NT2/D1 (cell line): Measurements from ENCODE around the gene TMEM222.
A peak's percentile ranks its signal among the peaks of the same experiment; 100 is the strongest.

Experiments used
- DNase-seq: peaks from one replicate; pipeline ENCODE4 v3.0.0-alpha.2; 2011; ENCODE audit warnings: low read depth, low spot score
- H3K27me3 ChIP-seq: 2 replicates; pipeline ENCODE4 v1.6.0; 2011; ENCODE audit warnings: mild to moderate bottlenecking; ENCODE audit not compliant: insufficient read length, insufficient read depth
- H3K36me3 ChIP-seq: 2 replicates; pipeline ENCODE4 v1.6.1; 2011; ENCODE audit warnings: mild to moderate bottlenecking, low read length, mixed read lengths; ENCODE audit not compliant: insufficient read depth, insufficient read length
- H3K4me1 ChIP-seq: 2 replicates; pipeline ENCODE4 v1.5.1; 2011; ENCODE audit not compliant: insufficient read depth, insufficient read length
- H3K4me3 ChIP-seq: 2 replicates; pipeline ENCODE4 v1.5.1; 2011; ENCODE audit warnings: low read depth; ENCODE audit not compliant: insufficient read length
- H3K9ac ChIP-seq: 2 replicates; pipeline ENCODE4 v1.6.0; 2011; ENCODE audit warnings: low read depth; ENCODE audit not compliant: insufficient read length
- H3K9me3 ChIP-seq: 2 replicates; pipeline ENCODE4 v1.5.1; 2011; ENCODE audit warnings: mild to moderate bottlenecking, low read length; ENCODE audit not compliant: insufficient read depth
- SUZ12 ChIP-seq: IDR thresholded peaks from 2 replicates; pipeline ENCODE4 v1.6.1; 2011; ENCODE audit not compliant: insufficient read length, insufficient read depth; ENCODE audit errors: extremely low read depth
- YY1 ChIP-seq: IDR thresholded peaks from 2 replicates; pipeline ENCODE4 v1.6.1; 2011; ENCODE audit not compliant: insufficient read length, insufficient read depth
- ZNF274 ChIP-seq: IDR thresholded peaks from 2 replicates; pipeline ENCODE4 v1.6.1; 2011; ENCODE audit warnings: mild to moderate bottlenecking, low read depth, low read length

TMEM222 gene

GRCh38 chr1:27367160-27367650, 45.2 kb downstream of the TMEM222 start:
- no peaks in the 10 kb centered on the region for H3K27me3 ChIP-seq
- no peak for DNase-seq
- H3K36me3 ChIP-seq: peaks cover 11% of the 10 kb centered on the region

GRCh38 chr1:27368869-27369582, 47.1 kb downstream of the TMEM222 start:
- TF ChIP-seq SUZ12 (no peak), ZNF274 (no peak), YY1 (no peak)
- H3K9ac ChIP-seq: peak overlapping the region; percentile 47
- no peak for DNase-seq
- H3K9me3 ChIP-seq: no peaks in the 10 kb centered on the region
- H3K4me1 ChIP-seq: peaks cover 28% of the 10 kb centered on the region
- no peak overlapping the region for H3K4me3 ChIP-seq
- H3K36me3 ChIP-seq: no peaks in the 10 kb centered on the region
- H3K27me3 ChIP-seq: no peaks in the 10 kb centered on the region

More at GRCh38 chr1:27367160-27367650, 45.2 kb downstream of the TMEM222 start:
- peaks cover 24% of the 10 kb centered on the region for H3K4me1 ChIP-seq
- no peaks in the 10 kb centered on the region for H3K9me3 ChIP-seq
- TF ChIP-seq ZNF274 (no peak), YY1 (no peak), SUZ12 (no peak)
- peak overlapping the region; percentile 69 for H3K4me3 ChIP-seq
- H3K9ac ChIP-seq: peak overlapping the region; percentile 85

GRCh38 chr1:27372022-27372807, 50.3 kb downstream of the TMEM222 start:
- DNase-seq: no peak
- TF ChIP-seq SUZ12 (no peak), ZNF274 (no peak), YY1 (no peak)
- no peaks in the 10 kb centered on the region for H3K9me3 ChIP-seq
- H3K4me1 ChIP-seq: peaks cover 12% of the 10 kb centered on the region
- H3K9ac ChIP-seq: no peak overlapping the region
- H3K4me3 ChIP-seq: no peak overlapping the region
- H3K27me3 ChIP-seq: no peaks in the 10 kb centered on the region
- no peaks in the 10 kb centered on the region for H3K36me3 ChIP-seq

- Histone ChIP-seq H3K27me3 (no peaks in the 10 kb centered on the region), H3K36me3 (no peaks in the 10 kb centered on the region), H3K4me1 (peaks cover 7% of the 10 kb centered on the region), H3K4me3 (no peak overlapping the region), H3K9ac (no peak overlapping the region), H3K9me3 (no peaks in the 10 kb centered on the region)
- DNase-seq: no peak
- no peak for TF ChIP-seq ZNF274
- TF ChIP-seq SUZ12: no peak
Observed at GRCh38 chr1:27372808-27373690, 51.1 kb downstream of the TMEM222 start.

GRCh38 chr1:27374362-27375086, 52.6 kb downstream of the TMEM222 start, which contains the start of gene FCN3:
Gene FCN3 (minus strand): TSS chr1:27374824. CDS start chr1:27374818, 6 bp downstream.
- TF ChIP-seq YY1 (no peak), SUZ12 (no peak), ZNF274 (no peak)
- Histone ChIP-seq H3K4me3 (no peak within 1 kb of the TSS), H3K27me3 (no peaks in the 10 kb centered on the region), H3K9me3 (no peaks in the 10 kb centered on the region), H3K4me1 (peaks cover 12% of the 10 kb centered on the region), H3K9ac (no peak within 1 kb of the TSS), H3K36me3 (no peaks in the 10 kb centered on the region)
- DNase-seq: no peak

GRCh38 chr1:27377760-27378495, 56.0 kb downstream of the TMEM222 start:
- H3K9ac ChIP-seq: no peak overlapping the region
- no peak overlapping the region for H3K4me3 ChIP-seq
- H3K4me1 ChIP-seq: peaks cover 16% of the 10 kb centered on the region
- H3K9me3 ChIP-seq: no peaks in the 10 kb centered on the region
- no peak for TF ChIP-seq YY1
- no peak for TF ChIP-seq SUZ12
- no peak for DNase-seq
- peaks cover 26% of the 10 kb centered on the region for H3K27me3 ChIP-seq
- H3K36me3 ChIP-seq: no peaks in the 10 kb centered on the region
